NCI-H2107 treated with DMSO at 0.1 percent for 48 hours (cell line): Measurements from ENCODE around the gene RBPJ.

Experiments used
- DNase-seq: peaks from one replicate; lab custom pipeline; 2025; ENCODE audit not compliant: unreplicated experiment; lab: John Stamatoyannopoulos, UW

The RBPJ gene

GRCh38 chr4:26320538-26321372 is at the start of gene RBPJ:
RBPJ (plus strand) TSS chr4:26321014; CDS start chr4:26321029, 15 bp downstream.
- peak; percentile 79 for DNase-seq

GRCh38 chr4:26271703-26272102 is 49.1 kb upstream of the RBPJ start:
- DNase-seq: no peak

GRCh38 chr4:26272654-26273615 is 47.9 kb upstream of the RBPJ start:
- no peak for DNase-seq

- DNase-seq: no peak
These were observed 47.2 kb upstream of the RBPJ start for GRCh38 chr4:26273616-26273980.

GRCh38 chr4:26275281-26275680 is 45.5 kb upstream of the RBPJ start:
- no peak for DNase-seq

GRCh38 chr4:26279446-26279845 is 41.4 kb upstream of the RBPJ start:
- no peak for DNase-seq

DNA sequence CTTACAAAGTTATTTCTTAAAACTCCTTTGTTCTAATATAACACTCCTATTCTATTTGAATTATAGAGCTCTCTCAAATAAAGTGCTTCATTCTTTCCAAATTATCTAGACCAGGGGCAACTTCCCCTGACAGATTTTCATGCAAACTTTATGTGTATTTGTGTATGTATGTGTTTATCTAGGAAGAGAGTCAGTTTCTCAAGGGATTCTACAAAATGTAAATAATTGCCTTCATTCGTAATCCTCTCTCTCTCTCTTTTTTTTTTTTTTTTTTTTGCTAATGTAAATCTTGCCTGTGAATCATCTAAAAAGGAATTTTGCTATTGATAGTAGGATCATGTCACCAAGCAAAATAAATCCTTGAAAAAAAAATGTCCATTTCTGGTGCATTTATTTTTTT is 38.9 kb upstream of the RBPJ start:
- no peak for DNase-seq

DNA sequence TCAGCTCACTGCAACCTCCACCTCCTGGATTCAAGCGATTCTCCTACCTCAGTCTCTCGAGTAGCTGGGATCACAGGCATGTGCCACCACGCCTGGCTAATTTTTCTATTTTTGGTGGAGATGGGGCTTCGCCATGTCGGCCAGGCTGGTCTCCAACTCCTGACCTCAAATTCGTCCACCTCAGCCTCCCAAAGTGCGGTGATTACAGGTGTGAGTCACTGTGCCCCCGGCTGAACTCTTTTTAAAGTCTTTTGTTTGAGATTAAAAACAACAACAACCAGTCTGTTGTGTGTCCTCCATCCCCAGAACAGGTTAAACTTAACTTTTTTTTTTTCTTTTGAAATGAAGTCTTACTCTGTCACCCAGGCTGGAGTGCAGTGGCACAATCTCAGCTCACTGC is 36.3 kb upstream of the RBPJ start:
- DNase-seq: no peak

- DNase-seq: no peak
These were observed 35.5 kb upstream of the RBPJ start for GRCh38 chr4:26285272-26285671.

GRCh38 chr4:26287756-26288155 is 33.1 kb upstream of the RBPJ start:
- no peak for DNase-seq

- no peak for DNase-seq
These were observed 32.4 kb upstream of the RBPJ start for GRCh38 chr4:26288355-26288909.

GRCh38 chr4:26289401-26289800 is 31.4 kb upstream of the RBPJ start:
- DNase-seq: no peak

GRCh38 chr4:26290321-26290720 is 30.5 kb upstream of the RBPJ start:
- DNase-seq: no peak

- no peak for DNase-seq
These were observed 25.9 kb upstream of the RBPJ start for GRCh38 chr4:26294904-26295303.

GRCh38 chr4:26296021-26296420 is 24.8 kb upstream of the RBPJ start:
- DNase-seq: no peak

DNA sequence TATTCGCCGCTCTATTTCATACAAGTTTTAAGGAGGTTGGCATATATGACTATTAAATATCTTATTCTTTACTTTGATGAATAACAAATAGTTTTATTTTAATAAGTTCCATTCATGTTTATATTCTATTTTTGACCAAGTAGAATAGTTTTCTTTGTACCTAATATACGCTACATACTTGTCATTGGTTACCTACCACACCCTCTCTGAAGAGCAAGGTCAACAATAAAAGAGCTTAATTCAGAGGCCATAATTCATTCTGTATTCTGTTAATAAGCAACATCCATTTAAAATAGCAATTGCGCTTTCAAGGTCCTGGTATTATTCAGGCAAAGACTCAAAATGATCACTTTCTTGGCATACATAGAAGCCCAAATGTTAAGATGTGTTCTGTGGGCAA is 24.3 kb upstream of the RBPJ start:
- DNase-seq: no peak

DNA sequence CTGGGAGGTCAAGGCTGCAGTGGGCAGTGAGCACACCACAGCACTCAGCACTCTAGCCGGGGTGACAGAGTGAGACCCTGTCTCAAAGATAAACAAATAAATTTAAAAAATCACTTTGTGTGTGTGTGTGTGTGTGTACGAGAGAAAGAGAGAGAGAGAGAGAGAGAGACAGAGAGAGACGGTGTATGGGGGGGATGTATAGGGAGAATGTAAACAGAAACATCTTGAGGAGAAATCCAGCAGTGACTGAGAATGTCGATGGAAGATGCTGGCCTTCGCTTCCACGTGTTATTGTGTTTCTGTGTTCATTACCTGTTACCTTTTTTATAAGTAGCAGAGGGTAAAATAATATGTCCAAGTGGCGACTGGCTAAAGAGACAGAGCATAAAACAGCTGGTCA is 23.6 kb upstream of the RBPJ start:
- DNase-seq: no peak

GRCh38 chr4:26298198-26298947 is 22.4 kb upstream of the RBPJ start:
- DNase-seq: no peak

DNA sequence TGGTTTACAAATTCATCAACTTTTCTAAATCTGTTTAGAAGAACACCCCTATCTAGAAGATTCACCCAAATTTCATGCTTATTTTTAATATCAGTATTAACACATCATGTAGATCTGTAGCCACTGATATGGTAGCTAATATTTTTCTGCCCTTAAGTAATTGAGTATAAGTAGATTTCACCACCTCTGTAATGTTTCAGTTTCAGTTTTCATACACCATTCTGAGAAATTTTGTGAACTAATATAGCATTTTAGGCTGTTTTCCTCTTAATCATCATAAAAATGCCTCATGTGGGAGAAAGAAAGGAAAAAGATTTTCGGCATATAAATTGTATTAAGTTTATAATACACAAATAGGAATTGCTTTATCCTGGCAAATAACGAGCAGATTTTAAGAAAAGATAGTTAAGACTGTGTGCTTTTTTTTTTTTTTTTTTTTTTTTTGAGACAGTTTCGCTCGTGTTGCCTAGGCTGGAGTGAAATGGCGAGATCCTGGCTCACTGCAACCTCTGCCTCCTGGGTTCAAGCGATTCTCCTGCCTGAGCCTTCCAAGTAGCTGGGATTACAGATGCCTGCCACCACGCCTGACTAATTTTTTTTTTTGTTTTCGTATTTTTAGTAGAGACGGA is 21.4 kb upstream of the RBPJ start:
- no peak for DNase-seq
